Hepatocyte (in vitro differentiated cells): ENCODE measurements around the gene LOX.

ENCODE experiments used
- CTCF ChIP-seq: fragments of 200-600 bp; sonication (generic); IDR thresholded peaks from 2 replicates; pipeline ENCODE4 v1.5.1; 2016; ENCODE audit warnings: antibody characterized with exemption, mild to moderate bottlenecking; ENCODE audit not compliant: poor library complexity
- EZH2 ChIP-seq: fragments of 200-600 bp; sonication (generic); IDR thresholded peaks from 2 replicates; pipeline ENCODE4 v1.6.1; 2016; ENCODE audit warnings: antibody characterized with exemption, mild to moderate bottlenecking, borderline replicate concordance

- TF ChIP-seq CTCF (no peak), EZH2 (no peak)
These were observed 24.6 kb downstream of the LOX start for GRCh38 chr5:122053181-122054109.
